Endothelial cell of umbilical vein (primary cell): ENCODE measurements around the gene LGALS8. TPM values are rescaled to one million over a fixed set of nuclear protein-coding genes. Genes with fewer than 3 reads are reported as not detected.

ENCODE experiments used
- BruUV-seq: library from RNA; stranded (reverse); fragments of 400-500 nt; replicated peaks from 2 replicates; lab custom pipeline; 2021; lab: Mats Ljungman, UMichigan
- CTCF ChIA-PET: fragments of 300-600, 350-600 bp; sonication (Branson Sonifier 250); formaldehyde crosslinking; loops from one replicate; lab custom pipeline; 2021; ENCODE audit warnings: antibody characterized with exemption, inconsistent platforms; lab: Charles Lee
- POLR2A ChIA-PET: fragments of 300-600, 350-600 bp; sonication (Branson Sonifier 250); formaldehyde crosslinking; loops from one replicate; lab custom pipeline; 2021; ENCODE audit warnings: antibody characterized with exemption, inconsistent platforms; lab: Charles Lee
- DNase-seq: peaks from one replicate; pipeline ENCODE4 v3.0.0-alpha.2; 2011; ENCODE audit warnings: low read depth, low spot score
- FAIRE-seq: peaks from 2 replicates; lab custom pipeline; 2011; peaks lifted over from hg19 to GRCh38; lab: Jason Lieb, UNC
- H2AFZ ChIP-seq: 2 replicates; pipeline ENCODE4 v1.6.0; 2012; ENCODE audit warnings: low read depth, low read length, control low read depth, inconsistent platforms
- H3K27ac ChIP-seq: 2 replicates; pipeline ENCODE4 v1.5.1; 2011; ENCODE audit warnings: low read depth, mild to moderate bottlenecking, control low read depth, low read length, moderate library complexity; ENCODE audit not compliant: insufficient read depth
- H3K27me3 ChIP-seq, 2 experiments: 2 replicates each; pipeline versions ENCODE4 v1.6.0 to v1.6.1; 2011; ENCODE audit warnings: low read length in 2 of 2, mixed read lengths in 1 of 2; ENCODE audit not compliant: control insufficient read depth in 2 of 2, insufficient read depth in 2 of 2
- H3K36me3 ChIP-seq, 2 experiments: 2 replicates in 1 of 2; 3 replicates in 1 of 2; pipeline ENCODE4 v1.5.1; 2011; ENCODE audit warnings: low read length in 2 of 2, mild to moderate bottlenecking in 1 of 2, moderate library complexity in 1 of 2; ENCODE audit not compliant: control insufficient read depth in 2 of 2, insufficient read depth in 2 of 2; ENCODE audit errors: extremely low read depth in 1 of 2
- H3K4me1 ChIP-seq: 3 replicates; pipeline ENCODE4 v1.5.1; 2011; ENCODE audit warnings: mild to moderate bottlenecking, low read length; ENCODE audit not compliant: control insufficient read depth, insufficient read depth; ENCODE audit errors: extremely low read depth
- H3K4me2 ChIP-seq: 2 replicates; pipeline ENCODE4 v1.6.1; 2011; ENCODE audit warnings: low read length, control low read depth, mixed read lengths; ENCODE audit not compliant: insufficient read depth
- H3K4me3 ChIP-seq, 3 experiments: fragments of 200-600 bp in 1 of 3; sonication (generic), shearing (Covaris generic) in 1 of 3; replicated peaks in 1 of 3; 2 replicates each; pipeline ENCODE4 v1.5.1; 2011 to 2016; ENCODE audit warnings: control low read depth in 3 of 3, low read length in 3 of 3, mild to moderate bottlenecking in 2 of 3, inconsistent platforms in 1 of 3, low read depth in 1 of 3, moderate library complexity in 1 of 3; ENCODE audit not compliant: insufficient read depth in 1 of 3
- H3K79me2 ChIP-seq: 2 replicates; pipeline ENCODE4 v1.6.0; 2012; ENCODE audit warnings: low read length, inconsistent platforms; ENCODE audit not compliant: control insufficient read depth, insufficient read depth
- H3K9ac ChIP-seq: replicated peaks from 2 replicates; pipeline ENCODE3; 2011; ENCODE audit warnings: low read length, control low read depth; ENCODE audit not compliant: insufficient read depth; ENCODE audit errors: extremely low read depth
- H3K9me1 ChIP-seq: replicated peaks from 3 replicates; pipeline ENCODE4 v1.6.0; 2011; ENCODE audit warnings: mild to moderate bottlenecking, low read length; ENCODE audit not compliant: control insufficient read depth, insufficient read depth; ENCODE audit errors: extremely low read depth
- H3K9me3 ChIP-seq: replicated peaks from 2 replicates; pipeline ENCODE4 v1.5.1; 2012; ENCODE audit warnings: low read length, inconsistent platforms; ENCODE audit not compliant: control insufficient read depth, insufficient read depth
- H4K20me1 ChIP-seq: replicated peaks from 2 replicates; pipeline ENCODE3; 2011; ENCODE audit warnings: mild to moderate bottlenecking, low read length; ENCODE audit not compliant: control insufficient read depth, insufficient read depth; ENCODE audit errors: extremely low read depth
- CTCF ChIP-seq, 2 donors: IDR thresholded peaks; 1 replicate in 1 of 2; 2 replicates in 1 of 2; pipeline ENCODE4 v1.5.1; 2011; ENCODE audit warnings: low read length in 2 of 2, mild to moderate bottlenecking in 2 of 2, moderate library complexity in 2 of 2, control low read depth in 1 of 2, inconsistent platforms in 1 of 2, low read depth in 1 of 2; ENCODE audit not compliant: insufficient read depth in 1 of 2; ENCODE audit errors: extremely low read depth in 1 of 2
- EZH2 ChIP-seq: IDR thresholded peaks from 2 replicates; pipeline ENCODE4 v1.6.1; 2012; ENCODE audit warnings: borderline replicate concordance, low read depth, mild to moderate bottlenecking, moderate library complexity, low read length, inconsistent platforms; ENCODE audit not compliant: severe bottlenecking
- FOS ChIP-seq: IDR thresholded peaks from 2 replicates; pipeline ENCODE4 v1.6.1; 2011; ENCODE audit warnings: mild to moderate bottlenecking, low read length, moderate library complexity, borderline replicate concordance; ENCODE audit not compliant: insufficient read depth
- GATA2 ChIP-seq: IDR thresholded peaks from 2 replicates; pipeline ENCODE4 v1.7.0; 2011; ENCODE audit warnings: low read depth, mild to moderate bottlenecking, moderate library complexity, mixed read lengths, low read length; ENCODE audit not compliant: insufficient read length, insufficient read depth
- JUN ChIP-seq: IDR thresholded peaks from 2 replicates; pipeline ENCODE4 v1.6.1; 2011; ENCODE audit warnings: borderline replicate concordance, low read depth; ENCODE audit not compliant: insufficient read length, insufficient read depth
- MAX ChIP-seq: IDR thresholded peaks from 2 replicates; pipeline ENCODE4 v1.6.1; 2011; ENCODE audit not compliant: insufficient read depth, insufficient read length
- MYC ChIP-seq: IDR thresholded peaks from one replicate; pipeline ENCODE4 v1.6.1; 2011; ENCODE audit warnings: mild to moderate bottlenecking, low read depth, low read length
- POLR2A ChIP-seq: IDR thresholded peaks from 2 replicates; pipeline ENCODE4 v1.6.1; 2012; ENCODE audit warnings: low read depth, mild to moderate bottlenecking, control low read depth, low read length
- POLR2AphosphoS5 ChIP-seq: IDR thresholded peaks from 2 replicates; pipeline ENCODE4 v1.6.1; 2012; ENCODE audit warnings: low read depth, mild to moderate bottlenecking, control low read depth, low read length, moderate library complexity; ENCODE audit not compliant: insufficient read depth
- dilution Hi-C: fragments of 300-500 bp; cut with MboI; formaldehyde crosslinking; loops from one replicate; pipeline ENCODE4 v1.15.0; 2019; ENCODE audit warnings: low sequenced_read_pairs; ENCODE audit not compliant: extremely low pct_ligation_motif_present
- intact Hi-C: fragments of 100-400 bp; cut with micrococcal nuclease; formaldehyde crosslinking; loops from one replicate; pipeline ENCODE4 v1.10.0; 2022
- polyA plus RNA-seq, 4 experiments: library from polyadenylated mRNA; depleted of rRNA in 3 of 4; stranded (reverse) in 3 of 4; unstranded in 1 of 4; fragments of >200 nt; gene quantifications; 2 replicates each; pipeline versions ENCODE4 v1.2.1 to v1.2.3, GENCODE V29; 2011 to 2012; ENCODE audit warnings: missing spikeins in 1 of 4
- total RNA-seq: library from RNA; stranded (reverse); gene quantifications from 2 replicates; pipeline ENCODE4 v1.2.3, GENCODE V29; 2021

The LGALS8 gene
- total and polyA plus RNA-seq, 2 donors (not counting 3 experiments of a cell fraction or from before 2014, with no cell fraction given), result 45.6 to 49.9 TPM

GRCh38 chr1:236515443-236515958, 8.3 kb upstream of the LGALS8 start:
- Histone ChIP-seq H3K36me3 (no peaks in the 10 kb centered on the region), H3K27me3 (peaks cover 0 to 5% of the 10 kb centered on the region in 2 experiments), H3K9me3 (no peaks in the 10 kb centered on the region), H3K27ac (no peak overlapping the region), H3K4me3 (no peak overlapping the region), H2AFZ (no peak overlapping the region), H3K4me1 (no peaks in the 10 kb centered on the region), H3K4me2 (no peak overlapping the region), H3K79me2 (no peaks in the 10 kb centered on the region), H4K20me1 (no peaks in the 10 kb centered on the region), H3K9ac (no peak overlapping the region), H3K9me1 (no peaks in the 10 kb centered on the region)
- BruUV-seq, result no TSS peak
- FAIRE-seq (no peak), DNase-seq (peak; percentile 17)
- intact Hi-C loops, result loop anchor here (1.0 kb wide), 1 partner anchor 12 kb away; no protein-coding TSS in a partner anchor
- dilution Hi-C loops, result no loop called here
- TF ChIP-seq EZH2 (no peak), GATA2 (no peak), POLR2A (no peak), POLR2AphosphoS5 (no peak)
- POLR2A ChIA-PET, result no interaction called here
- CTCF ChIA-PET, result interaction anchor here (0.9 kb wide), 1 partner anchor 12 kb away, joined by 3 read pairs; no protein-coding TSS in a partner anchor

- dilution Hi-C loops (no loop called here), intact Hi-C loops (no loop called here)
- Histone ChIP-seq H3K9me1 (no peaks in the 10 kb centered on the region), H3K4me1 (no peaks in the 10 kb centered on the region), H3K4me2 (no peak overlapping the region), H3K4me3 (no peak overlapping the region), H4K20me1 (no peaks in the 10 kb centered on the region), H3K27ac (no peak overlapping the region), H3K79me2 (no peaks in the 10 kb centered on the region), H3K9me3 (no peaks in the 10 kb centered on the region), H3K9ac (no peak overlapping the region), H2AFZ (no peak overlapping the region), H3K27me3 (peaks cover 0 to 5% of the 10 kb centered on the region in 2 experiments), H3K36me3 (no peaks in the 10 kb centered on the region)
- BruUV-seq, result no TSS peak
- POLR2A ChIA-PET, result no interaction called here
- DNase-seq (no peak), FAIRE-seq (peak; percentile 18)
- CTCF ChIA-PET, result interaction anchor here (0.9 kb wide), 1 partner anchor 9 kb away, joined by 3 read pairs; no protein-coding TSS in a partner anchor
- no peak for TF ChIP-seq JUN
- no peak for TF ChIP-seq MAX
- TF ChIP-seq POLR2A, result no peak
- TF ChIP-seq GATA2, result no peak
- no peak for TF ChIP-seq POLR2AphosphoS5
- TF ChIP-seq CTCF (IDR thresholded peaks at IDR 0.05; ENCODE audit: extremely low read depth in 1 of 2, insufficient read depth in 1 of 2, low read depth in 1 of 2, low read length in 2 of 2), result no peak
- TF ChIP-seq FOS, result no peak
- no peak for TF ChIP-seq MYC
- TF ChIP-seq EZH2, result no peak
Measured at GRCh38 chr1:236516929-236517704, 6.7 kb upstream of the LGALS8 start.
